ENCODE data around the gene GOLIM4.
"Not testable (repeated sequence)": the region's sequence is repeated elsewhere in the genome, so short reads cannot be mapped to it uniquely, and the experiment has no call there.

DNA sequence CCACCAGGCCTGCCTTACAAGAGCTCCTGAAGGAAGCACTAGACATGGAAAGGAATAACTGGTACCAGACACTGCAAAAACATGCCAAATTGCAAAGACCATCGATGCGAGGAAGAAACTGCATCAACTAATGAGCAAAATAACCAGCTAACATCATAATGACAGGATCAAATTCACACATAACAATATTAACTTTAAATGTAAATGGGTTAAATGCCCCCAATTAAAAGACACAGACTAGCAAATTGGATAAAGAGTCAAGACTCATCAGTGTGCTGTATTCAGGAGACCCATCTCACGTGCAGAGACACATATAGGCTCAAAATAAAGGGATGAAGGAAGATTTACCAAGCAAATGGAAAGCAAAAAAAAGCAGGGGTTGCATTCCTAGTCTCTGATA, 34.5 kb upstream of the GOLIM4 start:
- TF ChIP-seq, protein P1, sequence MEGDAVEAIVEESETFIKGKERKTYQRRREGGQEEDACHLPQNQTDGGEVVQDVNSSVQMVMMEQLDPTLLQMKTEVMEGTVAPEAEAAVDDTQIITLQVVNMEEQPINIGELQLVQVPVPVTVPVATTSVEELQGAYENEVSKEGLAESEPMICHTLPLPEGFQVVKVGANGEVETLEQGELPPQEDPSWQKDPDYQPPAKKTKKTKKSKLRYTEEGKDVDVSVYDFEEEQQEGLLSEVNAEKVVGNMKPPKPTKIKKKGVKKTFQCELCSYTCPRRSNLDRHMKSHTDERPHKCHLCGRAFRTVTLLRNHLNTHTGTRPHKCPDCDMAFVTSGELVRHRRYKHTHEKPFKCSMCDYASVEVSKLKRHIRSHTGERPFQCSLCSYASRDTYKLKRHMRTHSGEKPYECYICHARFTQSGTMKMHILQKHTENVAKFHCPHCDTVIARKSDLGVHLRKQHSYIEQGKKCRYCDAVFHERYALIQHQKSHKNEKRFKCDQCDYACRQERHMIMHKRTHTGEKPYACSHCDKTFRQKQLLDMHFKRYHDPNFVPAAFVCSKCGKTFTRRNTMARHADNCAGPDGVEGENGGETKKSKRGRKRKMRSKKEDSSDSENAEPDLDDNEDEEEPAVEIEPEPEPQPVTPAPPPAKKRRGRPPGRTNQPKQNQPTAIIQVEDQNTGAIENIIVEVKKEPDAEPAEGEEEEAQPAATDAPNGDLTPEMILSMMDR (IDR thresholded peaks at IDR 0.05), result not testable (repeated sequence)
- TF ChIP-seq POLR2AphosphoS5, TCF7L2 (IDR thresholded peaks at IDR 0.05; ENCODE audit: low read depth, low read length): not testable (repeated sequence)

Data from Panc1 (cell line).